Erythroblast (primary cell): ENCODE data around the gene BMPR2.

Source experiments
- GATA1 ChIP-seq: IDR thresholded peaks from 2 replicates; pipeline ENCODE4 v1.6.1; 2011; ENCODE audit warnings: low read depth, mild to moderate bottlenecking, control low read depth, low read length, moderate library complexity
- POLR2A ChIP-seq: IDR thresholded peaks from 2 replicates; pipeline ENCODE4 v1.6.1; 2011; ENCODE audit warnings: mild to moderate bottlenecking, low read length

- TF ChIP-seq POLR2A (no peak), GATA1 (no peak)
Measured at GRCh38 chr2:202346180-202346579, 29.9 kb upstream of the BMPR2 start.
